AG04450 (cell line): ENCODE measurements around the gene ATP6V1C2. TPM values are rescaled to one million over a fixed set of nuclear protein-coding genes. Genes with fewer than 3 reads are reported as not detected.

ENCODE experiments used
- CTCF ChIA-PET: fragments of 300-600, 350-600 bp; formaldehyde crosslinking; extraction: SDS; loops from one replicate; lab custom pipeline; 2022; ENCODE audit warnings: antibody characterized with exemption, inconsistent platforms; lab: Charles Lee
- POLR2A ChIA-PET: fragments of 350-600 bp; formaldehyde crosslinking; extraction: SDS; loops from one replicate; lab custom pipeline; 2021; ENCODE audit warnings: antibody characterized with exemption, inconsistent platforms; lab: Yijun Ruan, JAX
- DNase-seq: peaks from one replicate; pipeline ENCODE4 v3.0.0-alpha.2; 2011; ENCODE audit warnings: low read depth, low spot score
- H3K27ac ChIP-seq: one replicate; pipeline ENCODE4 v1.5.1; 2012; ENCODE audit warnings: low read depth, low read length, control low read depth
- H3K27me3 ChIP-seq: one replicate; pipeline ENCODE4 v1.6.0; 2012; ENCODE audit warnings: low read length; ENCODE audit not compliant: control insufficient read depth, insufficient read depth
- H3K4me3 ChIP-seq: 2 replicates; pipeline ENCODE4 v1.5.1; 2011; ENCODE audit warnings: mild to moderate bottlenecking, low read depth, low read length, control low read depth
- H3K9me3 ChIP-seq: 2 replicates; pipeline ENCODE4 v1.5.1; 2012; ENCODE audit warnings: low read length; ENCODE audit not compliant: control insufficient read depth, insufficient read depth
- polyA plus RNA-seq: library from polyadenylated mRNA; depleted of rRNA; stranded (reverse); fragments of >200 nt; gene quantifications from 2 replicates; pipeline ENCODE4 v1.2.3, GENCODE V29; 2011
- TF ChIP-seq, protein P1 (sequence below): IDR thresholded peaks from 2 replicates; pipeline ENCODE4 v1.5.1; 2011; ENCODE audit warnings: low read depth, low read length, control low read depth, inconsistent platforms

ATP6V1C2 gene
- polyA plus RNA-seq, 1 experiment, result 0.14 TPM

DNA sequence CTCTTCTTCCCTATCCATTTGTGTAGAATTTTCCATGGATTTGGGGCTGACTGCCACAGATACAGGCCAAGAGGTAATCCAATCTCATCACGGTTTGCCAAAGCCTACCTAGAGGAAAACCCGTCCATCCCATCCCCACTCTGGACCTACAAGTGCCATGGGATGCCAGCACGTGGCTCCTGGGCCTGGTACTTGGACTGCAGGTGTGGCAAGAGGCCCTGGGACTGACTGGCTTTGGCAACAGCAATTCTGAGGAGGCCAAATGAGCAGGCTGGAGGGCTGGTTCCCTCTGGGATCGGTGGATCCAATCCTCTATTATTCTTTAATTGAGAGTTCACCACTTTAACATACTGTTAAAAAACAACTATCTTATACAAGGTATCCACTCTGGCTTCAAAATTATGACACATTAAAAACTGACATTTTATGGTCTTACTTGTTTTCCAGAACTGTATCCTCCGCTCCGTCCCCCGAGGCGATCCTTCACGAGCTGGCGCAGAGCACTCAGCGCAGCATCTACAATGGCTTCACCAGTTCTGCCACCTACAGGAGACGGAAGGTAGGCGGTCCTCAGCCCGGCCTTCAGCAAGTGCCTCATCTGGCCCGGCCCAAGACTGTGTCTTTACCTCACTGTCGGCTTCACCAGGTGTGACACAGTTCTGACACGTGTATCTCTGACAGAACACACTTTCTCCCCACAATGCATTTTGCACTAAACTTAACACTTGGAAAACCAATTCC, 71.4 kb downstream of the ATP6V1C2 start:
- POLR2A ChIA-PET, result no interaction called here
- CTCF ChIA-PET, result no interaction called here
- no peak for DNase-seq
- Histone ChIP-seq H3K9me3 (no peaks in the 10 kb centered on the region), H3K27ac (no peak overlapping the region), H3K4me3 (no peak overlapping the region), H3K27me3 (no peaks in the 10 kb centered on the region)
- TF ChIP-seq, protein P1, sequence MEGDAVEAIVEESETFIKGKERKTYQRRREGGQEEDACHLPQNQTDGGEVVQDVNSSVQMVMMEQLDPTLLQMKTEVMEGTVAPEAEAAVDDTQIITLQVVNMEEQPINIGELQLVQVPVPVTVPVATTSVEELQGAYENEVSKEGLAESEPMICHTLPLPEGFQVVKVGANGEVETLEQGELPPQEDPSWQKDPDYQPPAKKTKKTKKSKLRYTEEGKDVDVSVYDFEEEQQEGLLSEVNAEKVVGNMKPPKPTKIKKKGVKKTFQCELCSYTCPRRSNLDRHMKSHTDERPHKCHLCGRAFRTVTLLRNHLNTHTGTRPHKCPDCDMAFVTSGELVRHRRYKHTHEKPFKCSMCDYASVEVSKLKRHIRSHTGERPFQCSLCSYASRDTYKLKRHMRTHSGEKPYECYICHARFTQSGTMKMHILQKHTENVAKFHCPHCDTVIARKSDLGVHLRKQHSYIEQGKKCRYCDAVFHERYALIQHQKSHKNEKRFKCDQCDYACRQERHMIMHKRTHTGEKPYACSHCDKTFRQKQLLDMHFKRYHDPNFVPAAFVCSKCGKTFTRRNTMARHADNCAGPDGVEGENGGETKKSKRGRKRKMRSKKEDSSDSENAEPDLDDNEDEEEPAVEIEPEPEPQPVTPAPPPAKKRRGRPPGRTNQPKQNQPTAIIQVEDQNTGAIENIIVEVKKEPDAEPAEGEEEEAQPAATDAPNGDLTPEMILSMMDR, result no peak

- no peak for DNase-seq
- H3K27ac ChIP-seq, result no peak overlapping the region
- no peaks in the 10 kb centered on the region for H3K27me3 ChIP-seq
- TF ChIP-seq, protein P1, result no peak
- CTCF ChIA-PET, result no interaction called here
- POLR2A ChIA-PET, result no interaction called here
- H3K9me3 ChIP-seq, result no peaks in the 10 kb centered on the region
- H3K4me3 ChIP-seq, result no peak overlapping the region
Observed at GRCh38 chr2:10793816-10794215, 72.4 kb downstream of the ATP6V1C2 start.

GRCh38 chr2:10794876-10795275, 73.4 kb downstream of the ATP6V1C2 start:
- Histone ChIP-seq H3K27ac (no peak overlapping the region), H3K27me3 (no peaks in the 10 kb centered on the region)
- CTCF ChIA-PET, result no interaction called here

DNA sequence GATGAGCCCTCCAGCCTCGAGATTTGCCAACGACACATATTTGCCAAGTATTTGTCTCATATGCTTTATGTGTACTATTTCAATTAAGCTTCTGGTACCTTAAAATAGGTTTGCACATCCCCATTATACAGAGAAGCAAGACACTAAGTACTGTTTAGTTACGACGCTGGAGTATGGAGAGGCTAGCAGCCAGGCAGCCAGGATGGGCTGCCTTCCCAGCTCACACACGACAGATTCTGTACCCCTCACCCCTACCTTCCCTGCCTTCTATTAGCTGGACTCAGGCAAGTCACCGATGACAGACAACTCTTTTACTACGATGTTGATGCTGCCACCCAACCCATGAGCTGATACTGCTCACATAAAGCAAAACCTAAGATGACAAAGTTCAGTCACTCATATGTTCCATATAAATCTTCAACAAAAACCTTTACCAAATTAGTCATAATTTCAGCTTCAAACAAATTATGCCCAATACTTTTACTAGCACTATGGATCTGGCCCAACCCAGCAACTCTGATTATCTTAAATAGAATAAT, 74.1 kb downstream of the ATP6V1C2 start:
- ChIA-PET POLR2A (no interaction called here), CTCF (interaction anchor here (1.1 kb wide), 1 partner anchor 40 kb away, joined by 11 read pairs; no protein-coding TSS in a partner anchor)
- TF ChIP-seq, protein P1, result no peak
- H3K9me3 ChIP-seq, result no peaks in the 10 kb centered on the region
- H3K27ac ChIP-seq, result no peak overlapping the region
- DNase-seq, result no peak
- H3K27me3 ChIP-seq, result no peaks in the 10 kb centered on the region
- no peak overlapping the region for H3K4me3 ChIP-seq

More at GRCh38 chr2:10794876-10795275, 73.4 kb downstream of the ATP6V1C2 start:
- Histone ChIP-seq H3K4me3 (no peak overlapping the region), H3K9me3 (no peaks in the 10 kb centered on the region)
- POLR2A ChIA-PET, result no interaction called here
- DNase-seq, result no peak
- TF ChIP-seq, protein P1, result no peak

GRCh38 chr2:10796703-10797102, 75.3 kb downstream of the ATP6V1C2 start:
- CTCF ChIA-PET, result no interaction called here
- H3K27me3 ChIP-seq, result no peaks in the 10 kb centered on the region
- no peaks in the 10 kb centered on the region for H3K9me3 ChIP-seq
- no peak overlapping the region for H3K27ac ChIP-seq
- DNase-seq, result no peak
- no peak overlapping the region for H3K4me3 ChIP-seq
- POLR2A ChIA-PET, result no interaction called here
- TF ChIP-seq, protein P1, result no peak
